ENCODE measurements around the gene ENKUR. TPM values are rescaled to one million over a fixed set of nuclear protein-coding genes. Genes with fewer than 3 reads are reported as not detected.
A peak's percentile ranks its signal among the peaks of the same experiment; 100 is the strongest.

ENKUR gene
- total RNA-seq, 1 donor from 2014 or later: 4.6 TPM

GRCh38 chr10:25061125-25061524 lies 45.2 kb upstream of the ENKUR start:
- Histone ChIP-seq H3K4me3 (ENCODE audit: low read depth, low read length) (no peak overlapping the region), H3K27me3 (ENCODE audit: control insufficient read depth, insufficient read depth, low read length) (no peaks in the 10 kb centered on the region), H3K36me3 (ENCODE audit: control insufficient read depth, insufficient read depth, low read length) (no peaks in the 10 kb centered on the region)
- DNase-seq (ENCODE audit: low read depth): no peak
- no peak for TF ChIP-seq CTCF (IDR thresholded peaks at IDR 0.05; ENCODE audit: insufficient read depth, low read length, poor library complexity, severe bottlenecking)

- no peaks in the 10 kb centered on the region for H3K36me3 ChIP-seq (ENCODE audit: control insufficient read depth, insufficient read depth, low read length)
- TF ChIP-seq CTCF (IDR thresholded peaks at IDR 0.05; ENCODE audit: insufficient read depth, low read length, poor library complexity, severe bottlenecking): no peak
- no peaks in the 10 kb centered on the region for H3K27me3 ChIP-seq (ENCODE audit: control insufficient read depth, insufficient read depth, low read length)
- no peak overlapping the region for H3K4me3 ChIP-seq (ENCODE audit: low read depth, low read length)
- peak; percentile 49 for DNase-seq (ENCODE audit: low read depth)
Observed at GRCh38 chr10:25059990-25060389, 44.0 kb upstream of the ENKUR start.

GRCh38 chr10:25057886-25058285 lies 41.9 kb upstream of the ENKUR start:
- TF ChIP-seq CTCF (IDR thresholded peaks at IDR 0.05; ENCODE audit: insufficient read depth, low read length, poor library complexity, severe bottlenecking): no peak
- Histone ChIP-seq H3K36me3 (ENCODE audit: control insufficient read depth, insufficient read depth, low read length) (no peaks in the 10 kb centered on the region), H3K4me3 (ENCODE audit: low read depth, low read length) (no peak overlapping the region), H3K27me3 (ENCODE audit: control insufficient read depth, insufficient read depth, low read length) (no peaks in the 10 kb centered on the region)
- DNase-seq (ENCODE audit: low read depth): no peak

- TF ChIP-seq CTCF (IDR thresholded peaks at IDR 0.05; ENCODE audit: insufficient read depth, low read length, poor library complexity, severe bottlenecking): no peak
- Histone ChIP-seq H3K4me3 (ENCODE audit: low read depth, low read length) (no peak overlapping the region), H3K27me3 (ENCODE audit: control insufficient read depth, insufficient read depth, low read length) (no peaks in the 10 kb centered on the region)
Observed at GRCh38 chr10:25056726-25057125, 40.8 kb upstream of the ENKUR start.

GRCh38 chr10:25052012-25052411 lies 36.1 kb upstream of the ENKUR start:
- Histone ChIP-seq H3K4me3 (ENCODE audit: low read depth, low read length) (no peak overlapping the region), H3K36me3 (ENCODE audit: control insufficient read depth, insufficient read depth, low read length) (no peaks in the 10 kb centered on the region), H3K27me3 (ENCODE audit: control insufficient read depth, insufficient read depth, low read length) (no peaks in the 10 kb centered on the region)
- TF ChIP-seq CTCF (IDR thresholded peaks at IDR 0.05; ENCODE audit: insufficient read depth, low read length, poor library complexity, severe bottlenecking): no peak
- no peak for DNase-seq (ENCODE audit: low read depth)

More at GRCh38 chr10:25056726-25057125, 40.8 kb upstream of the ENKUR start:
- DNase-seq (ENCODE audit: low read depth): no peak
- no peaks in the 10 kb centered on the region for H3K36me3 ChIP-seq (ENCODE audit: control insufficient read depth, insufficient read depth, low read length)

- H3K4me3 ChIP-seq (ENCODE audit: low read depth, low read length): no peak overlapping the region
- no peaks in the 10 kb centered on the region for H3K36me3 ChIP-seq (ENCODE audit: control insufficient read depth, insufficient read depth, low read length)
- DNase-seq (ENCODE audit: low read depth): no peak
- no peak for TF ChIP-seq CTCF (IDR thresholded peaks at IDR 0.05; ENCODE audit: insufficient read depth, low read length, poor library complexity, severe bottlenecking)
- no peaks in the 10 kb centered on the region for H3K27me3 ChIP-seq (ENCODE audit: control insufficient read depth, insufficient read depth, low read length)
Observed at GRCh38 chr10:25050402-25050801, 34.4 kb upstream of the ENKUR start.

Measured in kidney epithelial cell (primary cell).